Measurements from ENCODE around the gene LYPD5. TPM values are rescaled to one million over a fixed set of nuclear protein-coding genes. Genes with fewer than 3 reads are reported as not detected.

The LYPD5 gene
- total RNA-seq, 1 donor from 2014 or later, result not detected

DNA sequence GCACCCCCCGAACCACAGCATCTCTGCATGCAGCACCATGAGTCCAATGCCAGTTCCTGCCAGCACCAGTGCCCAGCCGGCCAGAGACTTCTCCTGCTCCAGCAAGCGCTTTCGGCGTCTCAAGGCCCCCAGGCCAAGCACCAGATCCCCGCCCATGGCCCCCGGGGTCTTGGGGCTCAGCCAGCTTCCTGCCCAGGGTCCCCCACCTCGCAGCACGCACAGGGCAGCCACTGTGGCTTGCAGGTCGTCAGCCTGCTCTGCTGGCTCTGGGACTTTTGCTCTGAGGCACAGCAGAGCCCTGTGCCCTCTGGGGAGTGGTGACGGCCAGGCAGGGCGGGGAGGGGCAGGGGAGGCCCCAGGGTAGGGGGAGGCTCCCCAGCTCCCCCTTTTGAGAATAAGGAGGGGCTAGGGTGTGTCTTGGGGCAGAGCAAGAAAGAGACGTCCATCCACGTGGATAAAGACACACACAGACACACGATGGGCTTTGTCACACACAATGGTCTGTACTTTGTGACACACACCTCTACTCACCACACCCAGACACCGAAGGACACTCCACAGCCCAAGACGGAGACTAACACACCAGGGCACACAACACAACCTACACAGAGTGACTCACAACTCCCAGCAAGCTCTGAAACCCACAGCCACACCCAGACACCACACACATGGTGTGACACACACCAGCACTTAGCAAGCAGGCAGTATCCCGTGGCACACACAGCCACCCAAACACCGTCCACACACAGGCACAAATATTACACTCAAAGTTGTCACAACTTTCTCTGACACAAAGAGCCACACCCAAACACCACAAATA, 21.3 kb downstream of the LYPD5 start, which contains the start of gene KCNN4:
Gene KCNN4, minus strand, starts transcription at position 268 of the 820 bp plus-strand sequence. Its CDS starts 112 bp downstream, at position 156.
- H3K4me1 ChIP-seq (ENCODE audit: insufficient read depth, low read length), result peaks cover 50% of the 10 kb centered on the region
- H3K36me3 Mint-ChIP-seq (ENCODE audit: low read depth, unreplicated experiment), result peaks cover 2% of the 10 kb centered on the region
- H2AFZ ChIP-seq (ENCODE audit: low read depth, low read length), result peak within 1 kb of the TSS; percentile 64
- H3K4me1 Mint-ChIP-seq (ENCODE audit: low read depth, unreplicated experiment), result peaks cover 51% of the 10 kb centered on the region
- no peaks in the 10 kb centered on the region for H3K36me3 ChIP-seq (ENCODE audit: insufficient read depth, low read length)
- DNase-seq (ENCODE audit: low read depth), result peak; percentile 91
- TF ChIP-seq, protein P1, sequence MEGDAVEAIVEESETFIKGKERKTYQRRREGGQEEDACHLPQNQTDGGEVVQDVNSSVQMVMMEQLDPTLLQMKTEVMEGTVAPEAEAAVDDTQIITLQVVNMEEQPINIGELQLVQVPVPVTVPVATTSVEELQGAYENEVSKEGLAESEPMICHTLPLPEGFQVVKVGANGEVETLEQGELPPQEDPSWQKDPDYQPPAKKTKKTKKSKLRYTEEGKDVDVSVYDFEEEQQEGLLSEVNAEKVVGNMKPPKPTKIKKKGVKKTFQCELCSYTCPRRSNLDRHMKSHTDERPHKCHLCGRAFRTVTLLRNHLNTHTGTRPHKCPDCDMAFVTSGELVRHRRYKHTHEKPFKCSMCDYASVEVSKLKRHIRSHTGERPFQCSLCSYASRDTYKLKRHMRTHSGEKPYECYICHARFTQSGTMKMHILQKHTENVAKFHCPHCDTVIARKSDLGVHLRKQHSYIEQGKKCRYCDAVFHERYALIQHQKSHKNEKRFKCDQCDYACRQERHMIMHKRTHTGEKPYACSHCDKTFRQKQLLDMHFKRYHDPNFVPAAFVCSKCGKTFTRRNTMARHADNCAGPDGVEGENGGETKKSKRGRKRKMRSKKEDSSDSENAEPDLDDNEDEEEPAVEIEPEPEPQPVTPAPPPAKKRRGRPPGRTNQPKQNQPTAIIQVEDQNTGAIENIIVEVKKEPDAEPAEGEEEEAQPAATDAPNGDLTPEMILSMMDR (IDR thresholded peaks at IDR 0.05; ENCODE audit: insufficient read depth, low read depth, low read length), result no peak
- no peak for TF ChIP-seq EZH2 (IDR thresholded peaks at IDR 0.05; ENCODE audit: insufficient read depth, low read length)
- peaks cover 11% of the 10 kb centered on the region for H3K79me2 ChIP-seq (ENCODE audit: insufficient read depth, low read length)
- H3K4me2 ChIP-seq (ENCODE audit: low read length), result peak within 1 kb of the TSS; percentile 84
- H3K27me3 ChIP-seq (ENCODE audit: insufficient read depth, low read length), result no peaks in the 10 kb centered on the region
- peak within 1 kb of the TSS; percentile 42 for H3K4me3 ChIP-seq (ENCODE audit: insufficient read depth, low read depth, low read length)
- H3K27me3 Mint-ChIP-seq (ENCODE audit: low read depth, unreplicated experiment), result peaks cover 3% of the 10 kb centered on the region
- H3K9me3 Mint-ChIP-seq (ENCODE audit: unreplicated experiment), result peaks cover 4% of the 10 kb centered on the region
- no peak within 1 kb of the TSS for H3K4me3 Mint-ChIP-seq (ENCODE audit: unreplicated experiment)
- H3K9me3 ChIP-seq (ENCODE audit: insufficient read depth, low read depth, low read length), result no peaks in the 10 kb centered on the region
- H3K27ac ChIP-seq (ENCODE audit: low read depth, low read length), result peak within 1 kb of the TSS; percentile 26
- H3K27ac Mint-ChIP-seq (ENCODE audit: unreplicated experiment), result no peak within 1 kb of the TSS
- H3K9ac ChIP-seq (ENCODE audit: low read length), result peak within 1 kb of the TSS; percentile 31
- no peak for FAIRE-seq
- H4K20me1 ChIP-seq (ENCODE audit: insufficient read depth, low read length), result no peaks in the 10 kb centered on the region

GRCh38 chr19:43779820-43780219, 22.4 kb downstream of the LYPD5 start:
- H3K4me1 ChIP-seq (ENCODE audit: insufficient read depth, low read length), result peaks cover 45% of the 10 kb centered on the region
- H3K9me3 Mint-ChIP-seq (ENCODE audit: unreplicated experiment), result peaks cover 2% of the 10 kb centered on the region
- H3K79me2 ChIP-seq (ENCODE audit: insufficient read depth, low read length), result peaks cover 11% of the 10 kb centered on the region
- peak overlapping the region; percentile 36 for H3K4me3 ChIP-seq (ENCODE audit: insufficient read depth, low read depth, low read length)
- H2AFZ ChIP-seq (ENCODE audit: low read depth, low read length), result no peak overlapping the region
- TF ChIP-seq, protein P1 (IDR thresholded peaks at IDR 0.05; ENCODE audit: insufficient read depth, low read depth, low read length), result no peak
- TF ChIP-seq EZH2 (IDR thresholded peaks at IDR 0.05; ENCODE audit: insufficient read depth, low read length), result no peak
- FAIRE-seq, result no peak
- H3K4me2 ChIP-seq (ENCODE audit: low read length), result peak overlapping the region; percentile 84
- no peak overlapping the region for H3K27ac Mint-ChIP-seq (ENCODE audit: unreplicated experiment)
- peaks cover 2% of the 10 kb centered on the region for H3K36me3 Mint-ChIP-seq (ENCODE audit: low read depth, unreplicated experiment)
- no peak overlapping the region for H3K4me3 Mint-ChIP-seq (ENCODE audit: unreplicated experiment)
- H3K27me3 Mint-ChIP-seq (ENCODE audit: low read depth, unreplicated experiment), result peaks cover 9% of the 10 kb centered on the region
- peak overlapping the region; percentile 31 for H3K9ac ChIP-seq (ENCODE audit: low read length)
- H4K20me1 ChIP-seq (ENCODE audit: insufficient read depth, low read length), result no peaks in the 10 kb centered on the region
- no peak overlapping the region for H3K27ac ChIP-seq (ENCODE audit: low read depth, low read length)
- H3K9me3 ChIP-seq (ENCODE audit: insufficient read depth, low read depth, low read length), result no peaks in the 10 kb centered on the region
- H3K27me3 ChIP-seq (ENCODE audit: insufficient read depth, low read length), result no peaks in the 10 kb centered on the region
- peaks cover 48% of the 10 kb centered on the region for H3K4me1 Mint-ChIP-seq (ENCODE audit: low read depth, unreplicated experiment)
- no peaks in the 10 kb centered on the region for H3K36me3 ChIP-seq (ENCODE audit: insufficient read depth, low read length)
- DNase-seq (ENCODE audit: low read depth), result no peak

Data from astrocyte (in vitro differentiated cells and primary cell).